AG10803 (cell line): Measurements from ENCODE around the gene SCYGR7.

Source experiments
- DNase-seq: peaks from one replicate; pipeline ENCODE4 v3.0.0; 2010; ENCODE audit warnings: low read depth
- H3K4me3 ChIP-seq: 2 replicates; pipeline ENCODE4 v1.5.1; 2011; ENCODE audit warnings: mild to moderate bottlenecking, low read length, control low read depth
- CTCF ChIP-seq: conservative IDR thresholded peaks from 2 replicates; pipeline ENCODE4 v1.5.1; 2011; ENCODE audit warnings: mild to moderate bottlenecking, low read length, control low read depth, inconsistent platforms

Gene SCYGR7

GRCh38 chr2:227759411-227760118, 31.4 kb downstream of the SCYGR7 start:
- DNase-seq, result no peak
- no peak for TF ChIP-seq CTCF
- H3K4me3 ChIP-seq, result no peak overlapping the region

- H3K4me3 ChIP-seq, result no peak overlapping the region
- no peak for TF ChIP-seq CTCF
- peak; percentile 33 for DNase-seq
These were observed 33.8 kb downstream of the SCYGR7 start for GRCh38 chr2:227761740-227762476.

- no peak for TF ChIP-seq CTCF
- no peak overlapping the region for H3K4me3 ChIP-seq
- DNase-seq, result no peak
These were observed 37.7 kb downstream of the SCYGR7 start for GRCh38 chr2:227765788-227766372.

- H3K4me3 ChIP-seq, result no peak overlapping the region
- peak; percentile 92 for TF ChIP-seq CTCF
- peak; percentile 68 for DNase-seq
These were observed 38.3 kb downstream of the SCYGR7 start for GRCh38 chr2:227766373-227766883.

GRCh38 chr2:227767830-227768229, 39.7 kb downstream of the SCYGR7 start:
- no peak for TF ChIP-seq CTCF
- no peak for DNase-seq
- H3K4me3 ChIP-seq, result no peak overlapping the region

GRCh38 chr2:227772197-227772661, 44.1 kb downstream of the SCYGR7 start:
- no peak for TF ChIP-seq CTCF
- H3K4me3 ChIP-seq, result no peak overlapping the region
- no peak for DNase-seq

- no peak for DNase-seq
These were observed 44.8 kb downstream of the SCYGR7 start for GRCh38 chr2:227772932-227773331.

More at GRCh38 chr2:227772932-227773331, 44.8 kb downstream of the SCYGR7 start:
- no peak overlapping the region for H3K4me3 ChIP-seq
- no peak for TF ChIP-seq CTCF
